Right atrium auricular region (tissue), 2 donors: ENCODE data around the gene LRGUK. TPM values are rescaled to one million over a fixed set of nuclear protein-coding genes. Genes with fewer than 3 reads are reported as not detected.

ENCODE experiments used
- DNase-seq: peaks from one replicate; pipeline ENCODE4 v3.0.0-alpha.2; 2019; ENCODE audit warnings: low spot score
- H3K27ac ChIP-seq, 2 donors: fragments of 200-600 bp; sonication (generic); 1 replicate in 1 of 2; 2 replicates in 1 of 2; pipeline ENCODE4 v1.5.1; 2016 to 2019
- H3K27me3 ChIP-seq, 2 donors: fragments of 200-600 bp; sonication (generic); one replicate each; pipeline versions ENCODE4 v1.5.1 to v1.6.0; 2017 to 2019
- H3K36me3 ChIP-seq: fragments of 200-600 bp; sonication (generic); one replicate; pipeline ENCODE4 v1.5.1; 2016
- H3K4me1 ChIP-seq, 2 donors: fragments of 200-600 bp; sonication (generic); one replicate each; pipeline versions ENCODE4 v1.5.1 to v1.6.0; 2017 to 2019
- H3K4me3 ChIP-seq, 2 donors: fragments of 200-600 bp; sonication (generic); 1 replicate in 1 of 2; 2 replicates in 1 of 2; pipeline ENCODE4 v1.5.1; 2017 to 2019; ENCODE audit warnings: mild to moderate bottlenecking in 1 of 2, moderate library complexity in 1 of 2
- H3K9me3 ChIP-seq, 2 donors: fragments of 200-600 bp; sonication (generic); one replicate each; pipeline ENCODE4 v1.5.1; 2019
- CTCF ChIP-seq, 2 donors: fragments of 200-600 bp; sonication (generic); IDR thresholded peaks; one replicate each; pipeline ENCODE4 v1.5.1; 2019; ENCODE audit warnings: antibody characterized with exemption in 2 of 2
- total RNA-seq, 2 donors: library from RNA; depleted of rRNA; stranded (reverse); fragments of >200 nt; gene quantifications; one replicate each; pipeline ENCODE4 v1.1.0, GENCODE V29; 2016

LRGUK gene
- total RNA-seq, 2 donors from 2014 or later, result 0.11 TPM; not detected in 1

- DNase-seq, result no peak
- H3K36me3 ChIP-seq, result peaks cover 29% of the 10 kb centered on the region
- no peak overlapping the region for H3K4me3 ChIP-seq
- no peaks in the 10 kb centered on the region for H3K4me1 ChIP-seq
- no peak overlapping the region for H3K27ac ChIP-seq
- TF ChIP-seq CTCF (IDR thresholded peaks at IDR 0.05), result no peak
- no peaks in the 10 kb centered on the region for H3K27me3 ChIP-seq
- no peaks in the 10 kb centered on the region for H3K9me3 ChIP-seq
Measured at GRCh38 chr7:134302120-134302519, 175.0 kb downstream of the LRGUK start.

DNA sequence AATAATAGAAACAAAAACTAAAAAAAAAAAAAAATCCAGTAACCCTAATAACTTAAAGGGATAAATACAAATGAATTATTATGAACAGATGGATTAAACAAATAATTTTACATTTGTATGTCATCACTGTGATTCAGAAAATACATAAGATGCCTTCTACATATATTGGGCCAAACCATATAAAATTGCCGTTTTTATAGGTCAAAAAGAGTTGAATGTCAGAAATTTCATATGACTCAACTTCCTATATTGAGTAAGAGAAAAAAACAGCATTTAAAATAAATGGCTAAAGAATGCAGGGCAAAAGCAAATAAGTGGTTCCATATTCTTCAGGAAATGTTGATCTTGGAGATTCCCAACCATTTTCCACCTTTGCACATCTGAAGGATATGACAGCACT, 180.2 kb downstream of the LRGUK start:
- DNase-seq, result no peak
- no peak overlapping the region for H3K4me3 ChIP-seq
- no peak for TF ChIP-seq CTCF (IDR thresholded peaks at IDR 0.05)
- H3K27ac ChIP-seq, result no peak overlapping the region
- H3K9me3 ChIP-seq, result no peaks in the 10 kb centered on the region
- no peaks in the 10 kb centered on the region for H3K27me3 ChIP-seq
- H3K4me1 ChIP-seq, result no peaks in the 10 kb centered on the region
- H3K36me3 ChIP-seq, result peaks cover 10% of the 10 kb centered on the region

GRCh38 chr7:134308548-134308947, 181.4 kb downstream of the LRGUK start:
- no peaks in the 10 kb centered on the region for H3K9me3 ChIP-seq
- DNase-seq, result no peak
- no peak for TF ChIP-seq CTCF (IDR thresholded peaks at IDR 0.05)
- no peak overlapping the region for H3K4me3 ChIP-seq
- H3K4me1 ChIP-seq, result no peaks in the 10 kb centered on the region
- H3K36me3 ChIP-seq, result peaks cover 7% of the 10 kb centered on the region
- H3K27ac ChIP-seq, result no peak overlapping the region
- no peaks in the 10 kb centered on the region for H3K27me3 ChIP-seq

DNA sequence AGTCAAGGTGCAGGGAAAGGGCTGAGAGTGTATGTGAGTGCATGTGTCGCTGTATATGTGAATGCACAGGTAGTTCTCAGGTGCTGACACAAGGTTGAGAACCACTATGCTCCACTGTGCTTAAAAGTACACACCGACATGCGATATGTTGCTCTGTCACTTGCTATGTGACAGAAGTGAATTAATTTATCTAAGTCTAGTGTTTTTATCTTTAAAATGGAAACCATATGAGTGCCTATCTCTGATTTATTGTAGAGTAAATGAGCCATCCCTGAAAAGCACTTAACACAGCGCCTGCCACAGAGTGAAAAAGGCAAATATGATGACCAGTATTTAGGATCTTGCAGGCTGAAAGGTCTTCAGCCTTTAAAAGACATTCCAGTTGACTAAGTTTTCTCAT, 184.7 kb downstream of the LRGUK start:
- Histone ChIP-seq H3K4me1 (peaks cover 0 to 7% of the 10 kb centered on the region in 2 donors), H3K9me3 (no peaks in the 10 kb centered on the region), H3K4me3 (no peak overlapping the region), H3K27me3 (no peaks in the 10 kb centered on the region), H3K36me3 (no peaks in the 10 kb centered on the region), H3K27ac (no peak overlapping the region)
- no peak for TF ChIP-seq CTCF (IDR thresholded peaks at IDR 0.05)
- no peak for DNase-seq

GRCh38 chr7:134312717-134313116, 185.6 kb downstream of the LRGUK start:
- no peak for TF ChIP-seq CTCF (IDR thresholded peaks at IDR 0.05)
- no peaks in the 10 kb centered on the region for H3K9me3 ChIP-seq
- H3K27me3 ChIP-seq, result no peaks in the 10 kb centered on the region
- H3K4me3 ChIP-seq, result no peak overlapping the region
- H3K4me1 ChIP-seq, result peaks cover 0 to 11% of the 10 kb centered on the region in 2 donors
- no peak overlapping the region for H3K27ac ChIP-seq
- H3K36me3 ChIP-seq, result no peaks in the 10 kb centered on the region
- no peak for DNase-seq

GRCh38 chr7:134313543-134313942, 186.4 kb downstream of the LRGUK start:
- Histone ChIP-seq H3K36me3 (no peaks in the 10 kb centered on the region), H3K4me3 (no peak overlapping the region), H3K4me1 (peaks cover 0 to 11% of the 10 kb centered on the region in 2 donors), H3K27me3 (no peaks in the 10 kb centered on the region), H3K9me3 (no peaks in the 10 kb centered on the region), H3K27ac (no peak overlapping the region)
- DNase-seq, result no peak
- no peak for TF ChIP-seq CTCF (IDR thresholded peaks at IDR 0.05)
